ENCODE data around the gene ALOX15.

DNA sequence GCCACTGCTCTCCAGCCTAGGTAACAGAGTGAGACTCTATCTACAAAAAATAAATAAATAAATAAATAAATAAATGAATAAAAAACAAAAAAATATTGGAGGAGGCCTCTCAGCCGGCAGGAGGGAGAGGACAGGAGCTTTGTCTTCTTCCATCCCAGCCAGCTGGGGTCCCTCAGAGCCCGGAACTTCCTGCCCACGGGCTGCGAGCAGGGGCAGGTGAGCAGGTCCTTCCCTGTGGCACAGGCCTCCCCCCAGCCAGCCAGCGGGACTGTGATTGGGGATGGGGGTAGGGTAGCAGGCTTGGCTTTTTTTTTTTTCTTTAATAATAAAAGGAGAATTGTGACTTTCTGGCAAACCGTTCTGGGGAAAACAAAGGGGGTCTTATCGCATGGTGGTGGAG lies 47.1 kb downstream of the ALOX15 start:
- TF ChIP-seq, protein P1, sequence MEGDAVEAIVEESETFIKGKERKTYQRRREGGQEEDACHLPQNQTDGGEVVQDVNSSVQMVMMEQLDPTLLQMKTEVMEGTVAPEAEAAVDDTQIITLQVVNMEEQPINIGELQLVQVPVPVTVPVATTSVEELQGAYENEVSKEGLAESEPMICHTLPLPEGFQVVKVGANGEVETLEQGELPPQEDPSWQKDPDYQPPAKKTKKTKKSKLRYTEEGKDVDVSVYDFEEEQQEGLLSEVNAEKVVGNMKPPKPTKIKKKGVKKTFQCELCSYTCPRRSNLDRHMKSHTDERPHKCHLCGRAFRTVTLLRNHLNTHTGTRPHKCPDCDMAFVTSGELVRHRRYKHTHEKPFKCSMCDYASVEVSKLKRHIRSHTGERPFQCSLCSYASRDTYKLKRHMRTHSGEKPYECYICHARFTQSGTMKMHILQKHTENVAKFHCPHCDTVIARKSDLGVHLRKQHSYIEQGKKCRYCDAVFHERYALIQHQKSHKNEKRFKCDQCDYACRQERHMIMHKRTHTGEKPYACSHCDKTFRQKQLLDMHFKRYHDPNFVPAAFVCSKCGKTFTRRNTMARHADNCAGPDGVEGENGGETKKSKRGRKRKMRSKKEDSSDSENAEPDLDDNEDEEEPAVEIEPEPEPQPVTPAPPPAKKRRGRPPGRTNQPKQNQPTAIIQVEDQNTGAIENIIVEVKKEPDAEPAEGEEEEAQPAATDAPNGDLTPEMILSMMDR (IDR thresholded peaks at IDR 0.05; ENCODE audit: insufficient read depth, low read length, poor library complexity, severe bottlenecking) = no peak
- TF ChIP-seq EZH2phosphoT487 (conservative IDR thresholded peaks at IDR 0.05; ENCODE audit: low read length) = no peak

All from SU-DHL-6 (cell line).